ENCODE results near the gene PDZRN3. TPM values are rescaled to one million over a fixed set of nuclear protein-coding genes. Genes with fewer than 3 reads are reported as not detected.

PDZRN3 gene
- total and polyA plus RNA-seq, 2 of the 13 experiments (the other 11 are each of a cell fraction or from before 2014, with no cell fraction given), result not detected

GRCh38 chr3:73633916-73634344, 9.2 kb upstream of the PDZRN3 start (continued):
- no peak for TF ChIP-seq TFE3 (CRISPR knock-in tag; IDR thresholded peaks at IDR 0.05)
- no peak for TF ChIP-seq NR1H2 (CRISPR knock-in tag; IDR thresholded peaks at IDR 0.05; ENCODE audit: borderline replicate concordance, low read depth)
- no peak for TF ChIP-seq HNF4A (CRISPR knock-in tag; IDR thresholded peaks at IDR 0.05)
- TF ChIP-seq ZNF775 (CRISPR knock-in tag; IDR thresholded peaks at IDR 0.05; ENCODE audit: borderline replicate concordance), result no peak
- TF ChIP-seq, protein P1, sequence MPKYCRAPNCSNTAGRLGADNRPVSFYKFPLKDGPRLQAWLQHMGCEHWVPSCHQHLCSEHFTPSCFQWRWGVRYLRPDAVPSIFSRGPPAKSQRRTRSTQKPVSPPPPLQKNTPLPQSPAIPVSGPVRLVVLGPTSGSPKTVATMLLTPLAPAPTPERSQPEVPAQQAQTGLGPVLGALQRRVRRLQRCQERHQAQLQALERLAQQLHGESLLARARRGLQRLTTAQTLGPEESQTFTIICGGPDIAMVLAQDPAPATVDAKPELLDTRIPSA (CRISPR knock-in tag; IDR thresholded peaks at IDR 0.05; ENCODE audit: borderline replicate concordance), result no peak

- ATAC-seq (no peak), FAIRE-seq (no peak), DNase-seq (ENCODE audit: low spot score) (no peak)
- H4K20me1 ChIP-seq (ENCODE audit: insufficient read depth, low read length), result no peaks in the 10 kb centered on the region
- ChIA-PET CTCF (ENCODE audit: low intra/inter-chr PET ratio, low total read pairs) (no interaction called here), POLR2A (no interaction called here)
- H3K4me3 ChIP-seq (replicated peaks in 1 of 3; ENCODE audit: insufficient read depth in 1 of 3, low read depth in 2 of 3, low read length in 3 of 3), result no peak overlapping the region
- no peaks in the 10 kb centered on the region for H3K36me3 ChIP-seq (replicated peaks in 1 of 2; ENCODE audit: control insufficient read depth in 1 of 2, insufficient read depth in 2 of 2, low read length in 2 of 2)
- no peaks in the 10 kb centered on the region for H3K4me1 ChIP-seq (ENCODE audit: insufficient read depth, low read length)
- WGBS (ENCODE audit: low lambda C conversion rate), result 2% methylated on average over 2 of the region's 2 CpGs
- no peak overlapping the region for H2AFZ ChIP-seq (ENCODE audit: low read length)
- no peak overlapping the region for H3K9ac ChIP-seq (ENCODE audit: insufficient read depth, low read depth, low read length)
- H3K9me3 ChIP-seq (ENCODE audit: low read length), result no peaks in the 10 kb centered on the region
- H3K79me2 ChIP-seq (ENCODE audit: insufficient read depth, low read length), result no peaks in the 10 kb centered on the region
- H3K27me3 ChIP-seq (ENCODE audit: control insufficient read depth in 1 of 2, insufficient read depth in 2 of 2, low read length in 2 of 2), result no peaks in the 10 kb centered on the region
- no peak overlapping the region for H3K27ac ChIP-seq (ENCODE audit: extremely low read length, insufficient read depth, low read length)
- no peak overlapping the region for H3K4me2 ChIP-seq (ENCODE audit: low read depth, low read length)
- BruUV-seq (replicated peaks), result no TSS peak
- in situ Hi-C loops (cut with HindIII; ENCODE audit: extremely low pct_ligation_motif_present, low pct_unique_long_range_greater_than_20kb) (no loop called here), intact Hi-C loops (cut with micrococcal nuclease; ENCODE audit: unreplicated experiment) (no loop called here)
- no peak for TF ChIP-seq FOXK1 (CRISPR knock-in tag; IDR thresholded peaks at IDR 0.05; ENCODE audit: borderline replicate concordance, low read depth)
- no peak for TF ChIP-seq NBN (conservative IDR thresholded peaks at IDR 0.05)
- TF ChIP-seq SNAPC2 (CRISPR knock-in tag; IDR thresholded peaks at IDR 0.05), result no peak
- no peak for TF ChIP-seq TAF1 (CRISPR knock-in tag; IDR thresholded peaks at IDR 0.05)
- TF ChIP-seq MEIS1 (CRISPR knock-in tag; IDR thresholded peaks at IDR 0.05; ENCODE audit: borderline replicate concordance), result no peak
- no peak for TF ChIP-seq ZNF34 (CRISPR knock-in tag; IDR thresholded peaks at IDR 0.05; ENCODE audit: borderline replicate concordance)
- TF ChIP-seq ELF1 (CRISPR knock-in tag; IDR thresholded peaks at IDR 0.05), result no peak
- TF ChIP-seq SIN3B (IDR thresholded peaks at IDR 0.05; ENCODE audit: low read length), result no peak
- TF ChIP-seq KIAA2018 (CRISPR knock-in tag; IDR thresholded peaks at IDR 0.05; ENCODE audit: borderline replicate concordance), result no peak
These were observed 8.7 kb upstream of the PDZRN3 start for GRCh38 chr3:73633453-73633852.

Data from HepG2 (cell line).